Liver (tissue), 9 donors: ENCODE results near the gene SYT17. TPM values are rescaled to one million over a fixed set of nuclear protein-coding genes. Genes with fewer than 3 reads are reported as not detected.

Source experiments
- DNase-seq: peaks from one replicate; pipeline ENCODE4 v3.0.0-alpha.2; 2017; ENCODE audit warnings: low spot score
- H3K27ac ChIP-seq, 2 donors: one replicate each; pipeline ENCODE4 v1.7.0; 2013; ENCODE audit warnings: inconsistent platforms in 2 of 2, low read length in 2 of 2, control low read depth in 1 of 2, low read depth in 1 of 2, mild to moderate bottlenecking in 1 of 2
- H3K27me3 ChIP-seq, 4 donors: one replicate each; pipeline versions ENCODE4 v1.6.1 to v1.7.0; 2013; ENCODE audit warnings: low read length in 3 of 4, inconsistent platforms in 1 of 4, mild to moderate bottlenecking in 1 of 4, moderate library complexity in 1 of 4; ENCODE audit not compliant: control insufficient read depth in 4 of 4, insufficient read depth in 4 of 4
- H3K36me3 ChIP-seq, 4 donors: one replicate each; pipeline versions ENCODE4 v1.6.1 to v1.7.0; 2013; ENCODE audit warnings: low read length in 3 of 4, mild to moderate bottlenecking in 3 of 4, low read depth in 1 of 4, moderate library complexity in 1 of 4; ENCODE audit not compliant: control insufficient read depth in 4 of 4, insufficient read depth in 3 of 4
- H3K4me1 ChIP-seq, 4 donors: one replicate each; pipeline versions ENCODE4 v1.6.1 to v1.7.0; 2013; ENCODE audit warnings: low read length in 3 of 4, mild to moderate bottlenecking in 3 of 4, moderate library complexity in 1 of 4; ENCODE audit not compliant: control insufficient read depth in 4 of 4, insufficient read depth in 4 of 4
- H3K4me3 ChIP-seq, 3 donors: one replicate each; pipeline versions ENCODE4 v1.6.1 to v1.7.0; 2013; ENCODE audit warnings: low read length in 3 of 3, control low read depth in 1 of 3, low read depth in 1 of 3, mild to moderate bottlenecking in 1 of 3
- H3K9ac ChIP-seq, 2 donors: one replicate each; pipeline ENCODE4 v1.7.0; 2013; ENCODE audit warnings: low read length in 2 of 2, mild to moderate bottlenecking in 2 of 2, moderate library complexity in 2 of 2, control low read depth in 1 of 2, low read depth in 1 of 2
- H3K9me3 ChIP-seq, 4 donors: one replicate each; pipeline versions ENCODE4 v1.6.1 to v1.7.0; 2013; ENCODE audit warnings: low read length in 3 of 4; ENCODE audit not compliant: control insufficient read depth in 4 of 4
- ATF3 ChIP-seq: IDR thresholded peaks from 2 replicates; pipeline ENCODE4 v1.6.1; 2016; ENCODE audit warnings: antibody characterized with exemption
- EGR1 ChIP-seq, 2 donors: IDR thresholded peaks; 2 replicates each; pipeline ENCODE4 v1.6.1; 2016 to 2018; ENCODE audit warnings: antibody characterized with exemption in 2 of 2, low read depth in 2 of 2
- FOXA1 ChIP-seq: IDR thresholded peaks from 2 replicates; pipeline ENCODE4 v1.6.1; 2016; ENCODE audit warnings: antibody characterized with exemption
- FOXA2 ChIP-seq: IDR thresholded peaks from 2 replicates; pipeline ENCODE4 v1.6.1; 2016; ENCODE audit warnings: antibody characterized with exemption
- GABPA ChIP-seq, 2 donors: IDR thresholded peaks in 1 of 2; conservative IDR thresholded peaks in 1 of 2; 2 replicates each; pipeline ENCODE4 v1.6.1; 2016; ENCODE audit warnings: antibody characterized with exemption in 2 of 2, mild to moderate bottlenecking in 1 of 2, moderate library complexity in 1 of 2
- HNF4A ChIP-seq, 2 donors: conservative IDR thresholded peaks; 2 replicates each; pipeline ENCODE4 v1.6.1; 2016; ENCODE audit warnings: antibody characterized with exemption in 2 of 2, mild to moderate bottlenecking in 2 of 2
- JUND ChIP-seq, 2 donors: IDR thresholded peaks; 2 replicates each; pipeline ENCODE4 v1.6.1; 2016; ENCODE audit warnings: antibody characterized with exemption in 2 of 2
- MAX ChIP-seq: IDR thresholded peaks from 2 replicates; pipeline ENCODE4 v1.6.1; 2016; ENCODE audit warnings: antibody characterized with exemption
- NR2F2 ChIP-seq: IDR thresholded peaks from 2 replicates; pipeline ENCODE4 v1.6.1; 2016; ENCODE audit warnings: antibody characterized with exemption
- RAD21 ChIP-seq, 2 donors: IDR thresholded peaks; 2 replicates each; pipeline ENCODE4 v1.6.1; 2016; ENCODE audit warnings: antibody characterized with exemption in 2 of 2, mild to moderate bottlenecking in 2 of 2
- RXRA ChIP-seq, 2 donors: IDR thresholded peaks; 2 replicates each; pipeline ENCODE4 v1.6.1; 2017 to 2018; ENCODE audit warnings: antibody characterized with exemption in 2 of 2, mild to moderate bottlenecking in 1 of 2
- YY1 ChIP-seq: IDR thresholded peaks from 2 replicates; pipeline ENCODE4 v1.6.1; 2016; ENCODE audit warnings: antibody characterized with exemption, mild to moderate bottlenecking
- ZBTB33 ChIP-seq: IDR thresholded peaks from 2 replicates; pipeline ENCODE4 v1.6.1; 2016; ENCODE audit warnings: antibody characterized with exemption
- WGBS: extraction: QIAGEN DNeasy Blood & Tissue Kit; methylation state at CpG from one replicate; pipeline ENCODE4 v1.1.7; 2013; 5-methylcytosine and 5-hydroxymethylcytosine counted together
- polyA plus RNA-seq, 2 donors: library from polyadenylated mRNA; stranded (reverse) in 1 of 2; unstranded in 1 of 2; fragments of 200-250 nt in 1 of 2; fragments of >200 nt in 1 of 2; fragmentation: Nextera tagmentation in 1 of 2; extraction: Ambion mirVana in 1 of 2; gene quantifications; one replicate each; pipeline versions ENCODE4 v1.2.1 to v1.2.3, GENCODE V29; 2013 to 2015
- total RNA-seq, 2 donors: library from RNA; depleted of rRNA; stranded (reverse); fragments of >200 nt; gene quantifications; one replicate each; pipeline ENCODE4 v1.2.3, GENCODE V29; 2014
- TF ChIP-seq, protein P1 (sequence below): IDR thresholded peaks from 2 replicates; pipeline ENCODE4 v1.6.1; 2016; ENCODE audit warnings: antibody characterized with exemption, mild to moderate bottlenecking
- TF ChIP-seq, protein P2 (sequence below): fragments of 150-350 bp; IDR thresholded peaks from 2 replicates; pipeline ENCODE4 v1.5.1; 2017; ENCODE audit warnings: improper control_type of control experiment, low read depth, low read length; ENCODE audit not compliant: missing input control
- donor health status: healthy.
- donor health status: healthy.
- donor health status: healthy.
- donor health status: healthy.
- donor health status: healthy.

SYT17 gene
- total and polyA plus RNA-seq, 4 donors: 2.5 to 7.7 (median 5.5) TPM

GRCh38 chr16:19292186-19292585 is 124.1 kb downstream of the SYT17 start (continued):
- TF ChIP-seq GABPA (IDR thresholded peaks at IDR 0.05 in 1 of 2, conservative IDR thresholded peaks at IDR 0.05 in 1 of 2) (no peak), RAD21 (IDR thresholded peaks at IDR 0.05) (no peak), FOXA1 (no peak)
- TF ChIP-seq, protein P1, sequence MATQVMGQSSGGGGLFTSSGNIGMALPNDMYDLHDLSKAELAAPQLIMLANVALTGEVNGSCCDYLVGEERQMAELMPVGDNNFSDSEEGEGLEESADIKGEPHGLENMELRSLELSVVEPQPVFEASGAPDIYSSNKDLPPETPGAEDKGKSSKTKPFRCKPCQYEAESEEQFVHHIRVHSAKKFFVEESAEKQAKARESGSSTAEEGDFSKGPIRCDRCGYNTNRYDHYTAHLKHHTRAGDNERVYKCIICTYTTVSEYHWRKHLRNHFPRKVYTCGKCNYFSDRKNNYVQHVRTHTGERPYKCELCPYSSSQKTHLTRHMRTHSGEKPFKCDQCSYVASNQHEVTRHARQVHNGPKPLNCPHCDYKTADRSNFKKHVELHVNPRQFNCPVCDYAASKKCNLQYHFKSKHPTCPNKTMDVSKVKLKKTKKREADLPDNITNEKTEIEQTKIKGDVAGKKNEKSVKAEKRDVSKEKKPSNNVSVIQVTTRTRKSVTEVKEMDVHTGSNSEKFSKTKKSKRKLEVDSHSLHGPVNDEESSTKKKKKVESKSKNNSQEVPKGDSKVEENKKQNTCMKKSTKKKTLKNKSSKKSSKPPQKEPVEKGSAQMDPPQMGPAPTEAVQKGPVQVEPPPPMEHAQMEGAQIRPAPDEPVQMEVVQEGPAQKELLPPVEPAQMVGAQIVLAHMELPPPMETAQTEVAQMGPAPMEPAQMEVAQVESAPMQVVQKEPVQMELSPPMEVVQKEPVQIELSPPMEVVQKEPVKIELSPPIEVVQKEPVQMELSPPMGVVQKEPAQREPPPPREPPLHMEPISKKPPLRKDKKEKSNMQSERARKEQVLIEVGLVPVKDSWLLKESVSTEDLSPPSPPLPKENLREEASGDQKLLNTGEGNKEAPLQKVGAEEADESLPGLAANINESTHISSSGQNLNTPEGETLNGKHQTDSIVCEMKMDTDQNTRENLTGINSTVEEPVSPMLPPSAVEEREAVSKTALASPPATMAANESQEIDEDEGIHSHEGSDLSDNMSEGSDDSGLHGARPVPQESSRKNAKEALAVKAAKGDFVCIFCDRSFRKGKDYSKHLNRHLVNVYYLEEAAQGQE: no peak

DNA sequence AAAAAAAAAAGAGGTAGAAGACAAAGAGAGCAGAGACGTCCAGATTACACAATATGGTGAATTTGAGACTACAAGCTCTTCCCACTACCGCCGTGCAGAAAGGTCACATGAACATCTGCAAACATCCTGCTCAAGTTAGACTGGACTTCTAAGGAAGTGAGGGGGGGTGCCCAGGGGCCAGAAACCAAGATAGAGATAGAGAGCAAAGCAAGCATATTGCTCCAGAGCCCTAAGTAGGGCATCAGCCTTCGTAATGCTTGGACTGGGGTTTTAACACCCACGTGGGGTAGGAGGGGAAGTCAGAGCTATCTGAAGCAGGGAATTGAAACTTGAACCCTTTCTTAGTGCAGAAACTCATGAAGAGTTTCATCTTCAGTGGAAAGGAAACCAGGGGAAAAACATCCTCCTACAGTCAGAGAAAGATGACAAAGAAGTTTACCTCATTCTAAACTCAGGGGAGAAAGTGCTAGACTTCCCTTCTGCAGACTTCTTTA is 126.2 kb downstream of the SYT17 start:
- Histone ChIP-seq H3K27me3 (no peaks in the 10 kb centered on the region), H3K27ac (no peak overlapping the region), H3K4me1 (no peaks in the 10 kb centered on the region), H3K9ac (no peak overlapping the region), H3K36me3 (no peaks in the 10 kb centered on the region), H3K9me3 (no peaks in the 10 kb centered on the region), H3K4me3 (no peak overlapping the region)
- WGBS: 11% methylated on average over 5 of the region's 5 CpGs
- no peak for DNase-seq
- TF ChIP-seq HNF4A (conservative IDR thresholded peaks at IDR 0.05): no peak

DNA sequence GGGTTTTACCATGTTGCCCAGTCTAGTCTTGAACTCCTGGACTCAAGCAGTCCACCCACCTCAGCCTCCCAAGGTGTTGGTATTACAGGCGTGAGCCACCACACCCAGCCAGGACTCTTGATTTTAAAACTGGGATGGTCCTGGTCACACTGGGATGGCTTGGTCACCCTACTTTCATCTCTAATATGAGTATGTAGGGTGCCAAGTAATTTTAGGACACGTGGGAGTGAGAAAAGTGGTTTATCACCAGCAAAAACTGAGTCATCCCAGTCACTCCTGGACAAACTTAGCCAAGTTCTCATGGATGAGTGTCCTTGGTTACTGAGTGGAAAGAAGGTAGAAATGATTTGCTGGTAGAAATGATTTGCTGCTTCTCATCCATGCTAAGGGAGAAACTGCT is 127.4 kb downstream of the SYT17 start:
- DNase-seq: no peak
- Histone ChIP-seq H3K27me3 (no peaks in the 10 kb centered on the region), H3K4me1 (no peaks in the 10 kb centered on the region), H3K4me3 (no peak overlapping the region), H3K9me3 (no peaks in the 10 kb centered on the region), H3K36me3 (no peaks in the 10 kb centered on the region), H3K27ac (no peak overlapping the region), H3K9ac (no peak overlapping the region)
- WGBS: 41% methylated on average over 2 of the region's 2 CpGs
- no peak for TF ChIP-seq RXRA (IDR thresholded peaks at IDR 0.05)

GRCh38 chr16:19297454-19297853 is 129.4 kb downstream of the SYT17 start:
- WGBS: 77% methylated on average over 1 of the region's 1 CpG
- H3K4me1 ChIP-seq: no peaks in the 10 kb centered on the region
- no peak for TF ChIP-seq ZBTB33
- TF ChIP-seq, protein P2, sequence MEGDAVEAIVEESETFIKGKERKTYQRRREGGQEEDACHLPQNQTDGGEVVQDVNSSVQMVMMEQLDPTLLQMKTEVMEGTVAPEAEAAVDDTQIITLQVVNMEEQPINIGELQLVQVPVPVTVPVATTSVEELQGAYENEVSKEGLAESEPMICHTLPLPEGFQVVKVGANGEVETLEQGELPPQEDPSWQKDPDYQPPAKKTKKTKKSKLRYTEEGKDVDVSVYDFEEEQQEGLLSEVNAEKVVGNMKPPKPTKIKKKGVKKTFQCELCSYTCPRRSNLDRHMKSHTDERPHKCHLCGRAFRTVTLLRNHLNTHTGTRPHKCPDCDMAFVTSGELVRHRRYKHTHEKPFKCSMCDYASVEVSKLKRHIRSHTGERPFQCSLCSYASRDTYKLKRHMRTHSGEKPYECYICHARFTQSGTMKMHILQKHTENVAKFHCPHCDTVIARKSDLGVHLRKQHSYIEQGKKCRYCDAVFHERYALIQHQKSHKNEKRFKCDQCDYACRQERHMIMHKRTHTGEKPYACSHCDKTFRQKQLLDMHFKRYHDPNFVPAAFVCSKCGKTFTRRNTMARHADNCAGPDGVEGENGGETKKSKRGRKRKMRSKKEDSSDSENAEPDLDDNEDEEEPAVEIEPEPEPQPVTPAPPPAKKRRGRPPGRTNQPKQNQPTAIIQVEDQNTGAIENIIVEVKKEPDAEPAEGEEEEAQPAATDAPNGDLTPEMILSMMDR: no peak
- no peak for TF ChIP-seq FOXA2
- no peak for TF ChIP-seq JUND (IDR thresholded peaks at IDR 0.05)
- TF ChIP-seq FOXA1: no peak
- TF ChIP-seq RAD21 (IDR thresholded peaks at IDR 0.05): no peak
- TF ChIP-seq YY1: no peak
- TF ChIP-seq, protein P1: no peak
- no peak for TF ChIP-seq ATF3
- no peak for TF ChIP-seq NR2F2
- TF ChIP-seq EGR1 (IDR thresholded peaks at IDR 0.05; ENCODE audit: low read depth in 2 of 2): no peak
- no peak for TF ChIP-seq MAX
- no peak for TF ChIP-seq RXRA (IDR thresholded peaks at IDR 0.05)

More at GRCh38 chr16:19297454-19297853, 129.4 kb downstream of the SYT17 start:
- H3K4me3 ChIP-seq: no peak overlapping the region
- H3K9me3 ChIP-seq: no peaks in the 10 kb centered on the region
- no peak for DNase-seq
- H3K36me3 ChIP-seq: no peaks in the 10 kb centered on the region
- H3K27me3 ChIP-seq: no peaks in the 10 kb centered on the region
- no peak overlapping the region for H3K27ac ChIP-seq
- no peak overlapping the region for H3K9ac ChIP-seq
